SHP77 treated with DMSO at 0.1 percent for 48 hours (cell line): ENCODE results near the gene MMD.
A peak's percentile ranks its signal among the peaks of the same experiment; 100 is the strongest.
"Not testable (repeated sequence)": the region's sequence is repeated elsewhere in the genome, so short reads cannot be mapped to it uniquely, and the experiment has no call there.

ENCODE experiments used
- DNase-seq: peaks from one replicate; lab custom pipeline; 2025; lab: John Stamatoyannopoulos, UW

Gene MMD

DNA sequence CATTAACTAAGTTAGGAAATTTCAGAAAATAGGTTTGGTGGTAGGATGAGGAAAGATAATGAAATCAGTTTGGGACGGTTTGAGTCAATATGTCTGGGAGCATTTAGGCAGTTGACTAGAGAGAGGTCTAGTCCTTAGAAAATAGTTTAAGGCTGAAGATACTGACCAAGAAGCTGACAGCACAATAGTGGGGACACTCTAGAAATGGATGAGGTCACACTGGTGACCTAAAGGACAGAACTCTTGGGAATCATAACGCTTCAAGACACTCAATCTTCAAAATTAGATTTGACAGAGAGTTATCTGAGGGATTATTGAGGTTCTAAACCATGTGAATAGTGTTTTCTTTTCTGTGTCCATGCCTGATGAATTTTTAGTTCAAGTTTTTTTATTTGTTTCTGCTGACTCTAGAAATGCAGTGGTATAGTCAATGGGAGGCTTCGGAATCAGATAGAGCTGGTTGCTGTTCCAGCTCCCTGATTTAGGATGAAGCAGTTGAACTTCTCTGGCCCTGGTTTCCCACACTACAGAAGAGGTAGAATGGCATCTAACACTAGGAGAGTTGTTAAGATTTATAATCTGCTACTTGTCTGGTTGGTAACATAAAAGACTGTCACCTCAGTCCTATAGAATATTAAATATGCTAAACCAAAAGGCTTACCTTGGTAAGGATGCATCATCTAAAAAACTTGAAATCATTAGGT, 29.7 kb downstream of the MMD start:
- DNase-seq, result no peak

DNA sequence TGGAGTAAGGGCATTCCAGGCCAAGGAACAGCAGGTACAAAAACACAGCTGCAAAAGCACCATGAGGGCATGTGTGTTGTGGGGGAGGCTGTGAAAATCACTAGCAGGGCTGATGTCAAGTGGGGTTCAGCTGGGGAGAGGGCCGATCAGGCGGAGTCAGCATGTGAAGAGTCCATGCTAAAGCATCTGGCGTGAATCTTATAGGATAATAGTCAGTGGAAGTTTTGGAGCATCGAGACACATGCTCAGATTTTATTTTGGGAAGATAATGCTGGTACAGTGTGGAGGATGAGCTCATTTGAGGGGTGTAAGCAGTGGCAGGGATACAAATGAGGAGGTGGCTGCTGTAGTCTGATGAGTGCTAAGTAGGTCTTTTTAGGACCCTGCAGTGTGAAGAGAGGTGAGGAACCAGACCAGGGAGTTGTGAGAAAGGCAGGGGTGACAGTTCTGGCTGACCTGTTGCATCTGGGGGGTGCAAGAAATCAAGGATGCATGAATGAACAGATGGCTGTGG, 30.3 kb downstream of the MMD start:
- DNase-seq, result no peak

DNA sequence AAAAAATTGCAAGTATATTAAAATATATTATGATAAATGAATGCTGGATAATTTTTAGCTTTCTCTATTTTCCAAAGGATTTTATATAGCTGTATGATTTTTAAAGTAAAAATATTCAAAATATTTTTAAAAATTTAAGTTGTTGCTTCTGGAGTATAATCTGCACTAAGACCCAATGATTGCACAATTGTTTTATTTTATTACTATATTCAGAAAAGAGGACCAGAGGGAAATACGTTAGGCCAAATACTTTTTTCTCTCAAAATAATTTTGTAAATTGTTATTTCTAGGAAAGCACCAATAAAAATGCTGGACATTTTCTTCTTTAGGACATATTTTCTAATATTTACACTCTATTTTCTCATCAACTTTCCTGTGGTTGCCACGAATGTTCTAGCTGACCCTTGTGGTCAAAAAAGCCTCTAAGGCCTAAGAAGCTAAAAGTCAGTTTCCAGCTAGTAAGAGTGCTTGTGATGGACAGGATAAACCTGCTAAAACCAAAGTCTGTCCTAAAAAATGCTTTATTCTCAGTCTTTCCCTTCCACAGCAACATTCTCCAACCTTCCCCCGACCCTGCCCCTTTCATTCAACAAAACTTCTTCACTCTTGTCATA, 31.2 kb downstream of the MMD start:
- no peak for DNase-seq

DNA sequence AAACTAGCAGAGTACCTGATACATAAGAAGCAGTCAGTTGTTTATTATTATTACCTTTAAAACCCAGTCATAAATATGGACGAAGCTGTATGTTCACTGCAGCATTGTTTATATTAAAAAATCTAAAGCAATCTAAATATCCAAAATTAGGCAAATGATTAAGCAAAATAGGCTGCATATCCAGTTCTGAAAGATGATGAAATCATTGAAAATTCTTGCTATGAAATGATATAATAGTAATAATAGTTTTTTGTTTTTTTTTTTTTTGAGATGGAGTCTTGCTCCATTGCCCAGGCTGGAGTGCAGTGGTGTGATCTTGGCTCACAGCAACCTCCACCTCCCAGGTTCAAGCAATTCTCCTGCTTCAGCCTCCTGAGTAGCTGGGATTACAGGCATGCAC, 31.9 kb downstream of the MMD start:
- not testable (repeated sequence) for DNase-seq

DNA sequence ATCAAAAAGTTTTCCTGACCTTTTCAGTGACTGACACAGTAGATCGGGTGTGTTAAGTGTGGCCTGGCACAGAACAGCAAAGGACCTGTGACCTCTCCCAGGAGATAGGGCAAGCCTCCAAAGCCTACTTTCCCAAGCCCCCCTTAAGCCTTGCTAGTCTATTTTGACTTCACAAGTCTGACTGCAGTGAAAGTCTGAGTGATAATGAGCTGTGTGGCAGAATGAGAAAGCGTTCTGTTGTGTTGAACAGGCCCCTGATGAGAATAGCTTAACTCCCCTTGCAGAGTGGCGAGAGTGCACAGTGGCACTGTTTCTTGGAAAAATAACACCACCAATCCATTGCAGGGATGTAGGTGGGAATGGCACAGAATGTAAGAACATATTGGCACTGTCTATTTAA, 32.8 kb downstream of the MMD start:
- DNase-seq, result no peak

DNA sequence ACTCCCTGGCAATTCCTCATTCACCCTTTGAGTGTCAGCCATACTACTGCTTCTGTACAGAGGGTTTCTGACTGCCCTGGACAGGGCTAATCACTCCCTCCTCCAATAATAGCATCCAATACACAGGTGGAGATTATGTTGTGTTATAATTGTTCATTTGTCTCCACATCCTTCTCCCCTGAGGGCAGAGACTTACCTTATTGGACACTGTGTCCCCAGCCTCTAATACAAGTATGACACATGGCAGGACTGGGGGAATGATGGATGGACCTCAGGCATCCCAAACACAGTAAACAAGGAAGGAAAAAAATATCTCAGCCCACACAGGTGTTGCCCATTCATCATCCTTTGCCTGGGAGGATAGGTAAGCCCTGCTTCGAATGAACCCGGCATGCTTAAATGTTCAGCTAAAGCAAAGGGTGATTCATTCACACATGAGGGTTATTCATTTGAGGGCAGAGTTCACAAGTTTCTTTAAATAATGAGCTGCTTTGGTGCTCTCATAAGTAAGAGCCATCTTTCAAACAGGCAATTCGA, 34.8 kb downstream of the MMD start:
- no peak for DNase-seq

DNA sequence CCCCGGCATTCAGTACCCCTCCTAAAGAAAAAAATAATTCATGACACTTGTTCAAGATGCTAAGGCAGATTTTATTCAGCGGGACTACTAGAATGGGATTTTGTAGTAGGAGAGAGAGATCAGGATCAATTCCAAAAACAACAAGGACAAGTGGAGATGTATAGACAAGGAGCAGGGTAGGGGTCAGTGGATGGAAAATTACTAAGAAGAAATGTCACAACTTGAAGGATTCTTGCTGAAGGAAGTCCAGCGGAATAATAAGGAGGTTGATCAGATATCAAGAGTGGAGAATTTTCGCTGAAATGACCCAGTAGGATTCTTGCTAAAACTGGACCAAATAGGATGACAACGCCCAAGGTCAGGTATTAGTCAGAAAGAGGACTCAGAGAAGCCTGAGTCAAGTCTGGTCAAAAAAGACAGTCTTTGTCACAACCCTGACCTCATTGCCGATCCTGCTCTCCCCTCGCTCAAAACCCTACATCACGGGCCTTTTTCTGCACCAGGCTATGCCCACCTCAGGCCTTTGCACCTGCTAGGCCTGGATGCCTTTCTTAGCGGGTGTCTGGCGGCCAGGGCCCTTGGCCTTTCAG, 36.9 kb downstream of the MMD start:
- no peak for DNase-seq

DNA sequence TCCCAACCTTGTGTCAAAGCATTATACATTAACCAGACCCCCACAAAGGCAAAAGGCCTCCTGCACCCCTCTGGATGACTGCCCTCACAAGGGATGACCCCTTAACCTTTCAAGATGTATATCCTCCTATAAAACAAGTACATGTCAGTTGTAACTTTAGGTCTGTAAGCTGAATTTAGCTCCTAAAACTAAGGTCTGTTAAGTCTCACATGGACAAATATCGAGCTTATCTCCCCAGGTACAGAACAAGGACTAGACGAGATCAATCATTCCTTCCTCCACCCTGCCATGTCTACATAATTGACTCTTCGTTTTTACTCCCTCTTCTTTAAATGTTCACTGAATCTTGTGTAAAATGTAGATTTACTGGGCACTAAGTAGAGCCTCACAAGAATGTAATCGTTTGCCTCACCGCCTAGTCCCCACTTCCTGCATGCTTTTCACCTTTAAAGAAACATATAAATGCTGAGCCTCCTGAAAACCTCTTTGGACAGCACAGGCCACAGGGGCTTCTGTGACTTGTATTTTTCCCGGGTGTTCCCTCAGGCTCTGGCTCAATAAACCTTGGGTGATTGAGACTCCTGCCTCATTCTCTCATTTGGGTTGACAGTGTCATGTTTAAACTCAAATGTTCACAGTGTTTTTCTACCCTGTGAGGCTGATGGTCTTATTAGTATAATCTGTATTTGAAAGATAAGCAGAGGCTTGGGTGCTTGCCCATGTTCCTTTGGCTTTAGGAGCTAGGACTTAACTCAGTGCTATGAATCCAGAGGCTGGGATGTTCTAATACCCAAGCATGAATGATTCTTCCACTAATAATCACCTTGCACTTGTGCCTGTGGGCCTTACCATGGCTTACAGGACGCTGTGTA, 37.6 kb downstream of the MMD start:
- DNase-seq, result no peak

DNA sequence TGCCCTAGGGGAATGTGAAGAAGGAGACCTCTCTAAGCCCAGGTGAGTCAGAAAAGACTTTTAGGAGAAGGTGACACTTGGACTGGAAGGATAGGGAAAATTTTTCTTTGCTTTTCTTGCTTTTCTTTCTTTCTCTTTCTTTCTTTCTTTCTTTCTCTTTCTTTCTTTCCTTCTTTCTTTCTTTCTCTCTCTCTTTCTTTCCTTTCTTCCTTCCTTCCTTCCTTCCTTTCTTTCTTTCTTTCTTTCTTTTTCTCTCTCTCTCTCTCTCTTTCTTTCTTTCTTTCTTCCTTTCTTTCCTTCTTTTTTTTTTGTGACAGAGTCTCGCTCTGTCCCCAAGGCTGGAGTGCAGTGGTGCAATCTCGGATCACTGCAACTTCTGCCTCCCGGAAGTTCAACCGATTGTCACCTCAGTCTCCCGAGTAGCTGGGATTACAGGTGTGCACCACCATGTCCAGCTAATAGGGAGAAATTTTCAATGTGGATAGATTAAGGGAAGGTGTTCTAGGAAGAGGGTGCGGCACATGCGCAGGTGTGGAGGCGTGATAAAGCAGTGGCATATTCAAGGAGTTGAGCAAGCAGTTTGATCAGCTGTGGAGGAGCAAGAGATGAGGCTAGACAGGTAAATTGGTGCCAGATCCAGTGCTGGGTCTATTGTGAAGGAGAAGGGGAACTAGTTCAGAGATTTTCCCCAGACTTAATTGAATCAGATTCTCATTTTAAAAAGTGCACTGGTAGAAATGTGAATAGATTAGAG, 40.4 kb downstream of the MMD start:
- DNase-seq, result no peak

DNA sequence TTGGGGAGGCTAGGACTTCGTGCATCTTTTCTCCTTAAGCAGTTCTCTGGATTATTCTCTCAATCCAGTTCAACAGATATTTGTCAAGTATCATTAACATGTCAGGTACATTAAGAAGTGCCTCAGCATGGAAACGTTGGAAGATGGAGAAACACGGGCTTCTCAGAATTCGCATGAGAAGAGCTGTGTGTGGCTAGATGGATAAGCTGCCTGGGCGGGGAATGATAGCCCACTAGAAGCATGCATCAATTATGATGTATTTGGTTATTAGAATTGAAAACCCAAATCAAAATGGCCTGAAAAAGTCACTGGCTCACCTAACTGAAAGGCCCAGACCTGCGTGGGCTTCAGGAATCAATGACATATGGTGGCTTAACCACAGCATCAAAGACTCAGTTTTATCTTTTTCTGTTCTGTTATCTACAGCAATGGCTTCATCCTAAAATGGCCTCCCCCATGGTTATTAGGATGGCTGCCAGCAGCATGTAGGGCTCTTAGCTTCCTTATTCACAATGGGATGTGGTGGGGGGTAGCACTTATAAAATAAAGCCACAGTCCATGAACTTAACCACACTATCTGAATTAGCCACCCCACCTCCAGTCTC, 43.9 kb downstream of the MMD start:
- DNase-seq, result no peak

DNA sequence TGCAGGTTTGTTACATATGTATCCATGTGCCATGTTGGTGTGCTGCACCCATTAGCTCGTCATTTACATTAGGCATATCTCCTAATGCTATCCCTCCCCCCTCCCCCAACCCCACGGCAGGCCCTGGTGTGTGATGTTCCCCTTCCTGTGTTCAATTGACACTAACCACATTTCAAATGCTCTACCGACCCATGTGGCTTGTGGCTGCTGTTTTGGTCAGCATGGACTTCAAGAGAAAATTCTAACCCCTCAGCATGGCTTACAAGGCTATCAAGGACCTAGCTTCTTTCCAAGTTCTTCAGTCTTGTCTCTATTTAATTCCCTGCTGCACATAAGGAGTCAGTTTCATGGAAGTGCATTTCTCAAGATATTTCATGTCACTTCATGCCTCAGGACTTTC, 52.9 kb downstream of the MMD start:
- no peak for DNase-seq

DNA sequence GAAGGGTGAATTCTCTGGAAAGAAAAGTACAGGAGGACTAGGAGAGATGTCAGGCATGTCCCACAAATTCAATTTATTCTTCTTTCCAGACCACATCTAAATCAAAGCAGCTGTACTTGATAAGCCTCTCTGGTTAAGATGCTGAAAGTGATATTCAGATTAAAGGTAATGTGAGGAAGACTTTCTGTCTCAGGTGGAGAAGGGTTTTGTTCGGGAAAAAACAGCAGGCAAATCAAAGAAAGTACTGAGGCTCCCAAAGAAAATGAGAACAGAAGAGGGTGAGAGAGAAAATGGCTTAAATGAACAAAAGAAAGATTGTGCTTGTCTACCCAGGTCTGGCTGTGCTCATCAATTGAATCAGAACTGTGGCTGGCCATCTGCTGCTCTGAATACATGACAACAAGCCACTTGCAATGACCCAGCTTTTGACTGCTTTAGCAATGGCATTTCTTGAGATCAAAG, 55.6 kb downstream of the MMD start:
- DNase-seq, result no peak

DNA sequence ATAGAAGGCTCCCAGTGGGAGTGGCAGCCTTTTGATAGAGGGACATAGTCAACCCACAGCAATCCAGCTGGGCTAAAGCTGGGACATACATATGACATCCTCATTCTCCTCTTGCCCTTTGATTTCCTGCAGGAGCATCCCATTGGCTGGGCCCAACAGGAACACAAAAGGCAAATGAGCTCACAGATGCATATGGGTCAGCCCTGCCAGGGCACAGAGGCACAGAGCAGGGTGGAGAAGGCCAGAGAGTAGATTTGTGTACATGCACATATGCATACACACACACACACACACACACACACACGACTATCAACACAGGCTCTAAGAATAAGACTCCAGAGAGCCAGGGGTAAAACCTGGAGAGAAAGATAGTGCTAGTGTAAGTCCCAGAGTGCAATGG, 58.6 kb downstream of the MMD start:
- no peak for DNase-seq

DNA sequence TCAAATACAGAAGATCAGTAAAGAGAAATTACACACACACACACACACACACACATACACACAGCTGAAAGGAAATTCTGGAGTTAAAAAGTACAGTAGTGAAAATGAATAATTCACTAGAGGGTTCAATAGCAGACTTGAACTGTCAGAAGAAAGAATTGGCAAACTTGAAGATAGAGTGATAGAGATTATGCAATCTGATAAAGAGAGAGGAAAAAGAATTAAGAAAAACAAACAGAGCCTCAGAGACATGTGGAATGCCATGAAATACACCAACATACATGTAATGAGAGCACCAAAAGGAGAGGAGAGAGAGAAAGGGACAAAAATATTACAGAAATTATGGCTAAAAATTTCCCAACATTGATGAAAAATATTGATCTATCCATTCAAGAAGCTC, 60.7 kb downstream of the MMD start:
- DNase-seq, result no peak

DNA sequence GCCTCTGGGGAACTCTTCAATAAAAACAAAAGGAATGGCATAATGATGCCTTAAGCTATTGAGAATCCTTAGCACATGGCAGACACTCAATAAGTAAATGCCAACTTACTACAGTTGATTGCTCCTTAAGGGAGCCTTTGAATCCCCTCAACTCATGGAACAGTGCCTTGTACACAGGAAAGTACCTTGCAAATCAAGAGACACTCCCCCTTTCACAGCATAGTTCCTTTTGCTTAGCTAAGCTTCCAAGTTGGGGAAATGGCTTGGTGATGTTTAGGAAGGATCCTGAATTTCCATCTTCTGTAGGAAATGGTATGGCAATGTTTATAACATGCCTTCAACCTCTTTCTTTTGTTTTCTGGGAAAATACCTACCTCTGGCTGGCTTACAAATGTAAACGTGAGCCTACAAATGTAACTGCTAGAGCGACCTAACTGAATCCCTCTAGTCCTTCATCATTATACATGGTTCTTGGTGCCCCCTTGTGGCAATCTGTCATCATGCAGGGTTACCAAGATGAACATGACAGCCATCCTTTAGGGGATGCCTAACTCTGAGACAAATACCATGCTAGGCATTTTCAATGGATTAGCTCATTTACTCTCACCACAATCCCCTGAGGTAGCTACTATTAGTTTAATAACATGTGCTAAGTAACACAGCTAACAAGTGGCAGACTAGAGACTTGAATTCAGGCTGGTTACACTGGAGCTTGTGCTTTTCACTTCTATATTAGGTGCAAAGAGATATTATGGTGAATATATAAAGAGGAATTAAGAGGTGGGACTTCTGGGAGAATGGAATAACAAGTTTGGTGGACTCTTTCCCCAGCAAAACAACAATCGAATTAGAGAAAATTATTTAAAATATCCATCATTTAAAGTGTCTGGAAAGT, 65.0 kb downstream of the MMD start:
- DNase-seq, result peak; percentile 49

DNA sequence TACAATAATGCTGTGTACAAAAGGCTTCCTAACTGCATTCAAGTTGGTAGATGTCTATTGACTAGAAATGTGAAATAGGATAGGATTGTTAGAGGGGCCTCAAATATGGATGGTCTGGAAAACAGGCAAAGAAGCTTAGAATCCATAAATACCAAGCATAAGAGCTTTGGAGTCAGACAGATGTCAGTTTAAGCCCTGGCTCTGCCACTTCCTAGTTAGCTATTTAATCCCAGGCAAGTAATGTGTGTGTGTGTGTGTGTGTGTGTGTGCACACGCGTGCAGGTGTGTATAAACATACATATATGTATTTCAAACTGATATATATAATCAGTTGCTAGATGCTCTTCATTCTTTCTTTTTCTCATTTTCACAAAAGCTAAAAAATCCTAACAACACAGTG, 66.7 kb downstream of the MMD start:
- no peak for DNase-seq

DNA sequence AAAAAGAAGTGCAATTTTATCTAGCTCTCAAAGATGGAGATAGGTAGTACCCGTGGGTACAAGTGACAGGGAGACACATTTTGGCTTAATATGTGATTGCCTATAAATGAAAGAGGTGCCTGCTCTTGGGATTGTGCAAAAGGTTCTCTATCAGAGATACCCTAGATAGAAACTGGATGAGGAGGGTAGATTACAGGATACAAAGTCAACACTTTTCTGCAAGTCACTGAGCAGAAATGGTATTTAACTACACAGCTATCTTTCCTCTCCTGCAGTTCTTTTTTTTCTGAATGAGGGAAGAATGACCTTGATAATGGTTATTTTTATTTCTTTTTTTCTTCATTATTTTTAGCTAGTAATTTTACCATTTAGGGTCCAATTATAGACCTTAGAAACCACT, 67.6 kb downstream of the MMD start:
- no peak for DNase-seq

DNA sequence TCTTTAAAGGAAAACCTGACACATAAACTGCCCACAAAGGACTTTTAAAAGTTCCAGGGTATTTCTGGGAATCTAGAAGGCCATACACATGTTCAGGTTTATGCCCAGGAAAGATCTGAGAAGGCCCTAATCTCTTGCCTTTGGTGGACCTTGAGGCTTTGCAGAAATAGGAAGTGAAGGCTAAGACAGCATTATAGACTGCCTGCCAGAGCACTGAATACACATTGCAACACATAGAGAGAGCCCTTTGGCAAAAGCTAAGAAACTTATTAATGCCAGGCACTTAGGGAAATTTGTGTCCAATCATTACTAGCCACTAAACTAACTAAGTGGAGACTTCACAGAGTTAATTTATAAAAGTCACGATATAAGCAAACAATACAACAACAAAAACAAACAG, 70.4 kb downstream of the MMD start:
- DNase-seq, result no peak

DNA sequence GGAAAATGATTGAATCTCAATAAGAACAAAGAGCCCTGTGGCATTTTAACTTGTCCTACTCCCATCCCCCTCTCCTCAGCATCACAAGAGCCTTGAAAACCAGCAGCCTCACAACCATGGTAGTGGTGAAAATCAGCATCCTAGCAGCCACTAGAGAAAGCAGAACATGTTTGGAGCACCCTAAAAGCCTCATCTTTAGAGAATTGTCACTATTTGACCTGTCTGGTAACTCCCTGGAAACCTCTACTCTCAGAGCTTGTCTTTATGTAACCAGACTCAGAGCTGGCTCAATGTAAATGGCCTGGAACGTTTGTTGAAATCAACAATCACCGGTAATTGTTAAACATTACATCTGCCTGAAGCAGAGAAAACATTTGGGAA, 70.8 kb downstream of the MMD start:
- DNase-seq, result no peak

DNA sequence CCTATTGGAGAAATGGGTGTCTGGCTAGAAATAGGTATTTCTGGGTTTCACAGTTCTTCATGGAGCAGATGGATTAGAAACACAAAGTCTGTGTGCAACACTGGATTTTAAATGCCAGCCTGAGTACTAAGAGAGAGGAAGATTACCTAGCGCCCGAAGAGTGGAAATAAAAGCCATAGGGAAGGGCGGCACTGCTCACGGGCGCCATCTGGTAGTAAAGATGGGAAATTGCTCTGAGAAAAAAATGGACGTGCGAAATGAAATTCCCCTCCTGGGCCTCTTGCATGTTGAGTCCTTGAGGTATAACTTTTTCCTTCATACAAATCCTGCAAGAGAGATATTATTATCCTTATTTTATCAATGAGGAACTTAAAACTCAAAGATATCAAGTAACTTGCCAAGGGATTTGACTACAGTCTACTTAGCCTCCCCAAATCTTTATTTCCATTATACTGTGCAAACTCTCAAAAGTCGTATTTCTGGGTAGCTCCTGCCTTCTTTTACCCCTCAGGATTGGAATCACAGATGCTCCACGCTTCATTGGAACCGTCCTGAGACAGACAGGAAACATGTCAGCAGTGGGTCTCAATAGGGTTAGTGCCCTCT, 72.8 kb downstream of the MMD start:
- peak; percentile 54 for DNase-seq
